ENCODE results near the gene CHEK2.
"Not testable (repeated sequence)": the region's sequence is repeated elsewhere in the genome, so short reads cannot be mapped to it uniquely, and the experiment has no call there.

Gene CHEK2

DNA sequence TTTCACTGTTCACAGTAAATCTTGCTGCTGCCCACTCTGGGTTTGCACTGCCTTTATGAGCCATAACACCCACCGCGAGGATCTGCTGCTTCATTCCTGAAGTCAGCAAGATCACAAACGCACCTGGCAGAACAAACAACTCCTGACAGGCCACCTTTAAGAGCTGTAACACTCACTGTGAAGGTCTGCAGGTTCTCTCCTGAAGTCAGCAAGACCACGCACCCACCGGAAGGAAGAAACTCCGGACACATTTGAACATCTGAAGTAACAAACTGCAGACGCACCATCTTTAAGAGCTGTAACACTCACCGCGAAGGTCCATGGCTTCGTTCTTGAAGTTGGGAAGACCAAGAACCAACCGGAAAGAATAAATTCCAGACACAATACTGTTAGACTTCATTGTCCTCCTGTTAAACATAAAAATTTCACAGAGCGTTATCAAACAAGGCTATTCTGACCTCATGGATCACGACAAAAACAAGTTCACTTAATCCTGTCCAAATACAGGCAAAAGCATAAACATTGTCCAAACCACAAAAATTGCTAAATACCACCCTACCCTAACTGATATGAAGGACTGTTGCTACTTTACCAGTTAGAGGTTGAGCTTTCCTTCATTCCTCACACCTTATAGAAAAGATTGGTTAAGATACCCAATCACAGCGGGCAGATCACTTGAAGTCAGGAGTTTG lies 27.9 kb upstream of the CHEK2 start:
- DNase-seq (ENCODE audit: low read depth): no peak
- TF ChIP-seq, protein P1, sequence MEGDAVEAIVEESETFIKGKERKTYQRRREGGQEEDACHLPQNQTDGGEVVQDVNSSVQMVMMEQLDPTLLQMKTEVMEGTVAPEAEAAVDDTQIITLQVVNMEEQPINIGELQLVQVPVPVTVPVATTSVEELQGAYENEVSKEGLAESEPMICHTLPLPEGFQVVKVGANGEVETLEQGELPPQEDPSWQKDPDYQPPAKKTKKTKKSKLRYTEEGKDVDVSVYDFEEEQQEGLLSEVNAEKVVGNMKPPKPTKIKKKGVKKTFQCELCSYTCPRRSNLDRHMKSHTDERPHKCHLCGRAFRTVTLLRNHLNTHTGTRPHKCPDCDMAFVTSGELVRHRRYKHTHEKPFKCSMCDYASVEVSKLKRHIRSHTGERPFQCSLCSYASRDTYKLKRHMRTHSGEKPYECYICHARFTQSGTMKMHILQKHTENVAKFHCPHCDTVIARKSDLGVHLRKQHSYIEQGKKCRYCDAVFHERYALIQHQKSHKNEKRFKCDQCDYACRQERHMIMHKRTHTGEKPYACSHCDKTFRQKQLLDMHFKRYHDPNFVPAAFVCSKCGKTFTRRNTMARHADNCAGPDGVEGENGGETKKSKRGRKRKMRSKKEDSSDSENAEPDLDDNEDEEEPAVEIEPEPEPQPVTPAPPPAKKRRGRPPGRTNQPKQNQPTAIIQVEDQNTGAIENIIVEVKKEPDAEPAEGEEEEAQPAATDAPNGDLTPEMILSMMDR (IDR thresholded peaks at IDR 0.05; ENCODE audit: low read depth, low read length): no peak
- TF ChIP-seq MYC (IDR thresholded peaks at IDR 0.05; ENCODE audit: low read depth, low read length) (no peak), POLR2A (IDR thresholded peaks at IDR 0.05; ENCODE audit: extremely low read depth, insufficient read length) (no peak), MAX (IDR thresholded peaks at IDR 0.05; ENCODE audit: low read depth, low read length) (no peak)
- H3K4me3 ChIP-seq (ENCODE audit: low read depth, low read length): no peak overlapping the region

- no peak overlapping the region for H3K4me3 ChIP-seq (ENCODE audit: low read depth, low read length)
- TF ChIP-seq MYC (IDR thresholded peaks at IDR 0.05; ENCODE audit: low read depth, low read length) (no peak), POLR2A (IDR thresholded peaks at IDR 0.05; ENCODE audit: extremely low read depth, insufficient read length) (no peak), MAX (IDR thresholded peaks at IDR 0.05; ENCODE audit: low read depth, low read length) (no peak)
- TF ChIP-seq, protein P1 (IDR thresholded peaks at IDR 0.05; ENCODE audit: low read depth, low read length): no peak
- no peak for DNase-seq (ENCODE audit: low read depth)
Observed at GRCh38 chr22:28768701-28769393, 27.2 kb upstream of the CHEK2 start.

DNA sequence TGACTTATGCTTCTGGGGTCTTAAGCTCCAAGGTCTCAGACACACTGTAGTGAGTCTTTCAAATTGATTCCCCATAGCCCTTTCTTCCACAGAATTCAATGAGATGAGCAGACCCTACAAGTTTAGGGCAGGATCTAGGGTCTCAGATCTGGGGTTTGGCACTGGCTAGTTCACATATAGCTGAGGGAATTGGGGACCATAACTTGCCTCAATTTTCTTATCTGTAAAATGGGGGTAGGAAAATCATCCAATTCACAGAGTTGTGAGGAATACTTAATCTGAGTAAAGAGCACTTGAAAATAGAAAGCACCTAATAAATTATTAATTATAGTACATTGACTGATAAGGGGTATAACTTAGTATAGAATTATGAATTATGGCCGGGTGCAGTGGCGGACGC lies 25.0 kb upstream of the CHEK2 start:
- no peak overlapping the region for H3K4me3 ChIP-seq (ENCODE audit: low read depth, low read length)
- TF ChIP-seq MAX (IDR thresholded peaks at IDR 0.05; ENCODE audit: low read depth, low read length) (no peak), POLR2A (IDR thresholded peaks at IDR 0.05; ENCODE audit: extremely low read depth, insufficient read length) (no peak)
- TF ChIP-seq, protein P1 (IDR thresholded peaks at IDR 0.05; ENCODE audit: low read depth, low read length): no peak
- no peak for DNase-seq (ENCODE audit: low read depth)

- not testable (repeated sequence) for DNase-seq (ENCODE audit: low read depth); H3K4me3 ChIP-seq (ENCODE audit: low read depth, low read length)
Observed at GRCh38 chr22:28762000-28762399, 20.4 kb upstream of the CHEK2 start.

GRCh38 chr22:28761449-28761755 lies 19.8 kb upstream of the CHEK2 start:
- H3K4me3 ChIP-seq (ENCODE audit: low read depth, low read length): no peak overlapping the region
- TF ChIP-seq POLR2A (IDR thresholded peaks at IDR 0.05; ENCODE audit: extremely low read depth, insufficient read length) (no peak), MYC (IDR thresholded peaks at IDR 0.05; ENCODE audit: low read depth, low read length) (no peak)
- TF ChIP-seq, protein P1 (IDR thresholded peaks at IDR 0.05; ENCODE audit: low read depth, low read length): no peak
- no peak for DNase-seq (ENCODE audit: low read depth)

- no peak for DNase-seq (ENCODE audit: low read depth)
- no peak for TF ChIP-seq POLR2A (IDR thresholded peaks at IDR 0.05; ENCODE audit: extremely low read depth, insufficient read length)
- H3K4me3 ChIP-seq (ENCODE audit: low read depth, low read length): no peak overlapping the region
Observed at GRCh38 chr22:28759861-28760560, 18.4 kb upstream of the CHEK2 start.

- not testable (repeated sequence) for DNase-seq (ENCODE audit: low read depth); H3K4me3 ChIP-seq (ENCODE audit: low read depth, low read length)
Observed at GRCh38 chr22:28754512-28754911, 12.9 kb upstream of the CHEK2 start.

All from NB4 (cell line).